HepG2 (cell line): ENCODE results near the gene PIGL. TPM values are rescaled to one million over a fixed set of nuclear protein-coding genes. Genes with fewer than 3 reads are reported as not detected.

ENCODE experiments used
- ARNTL ChIP-seq: sonication (generic); formaldehyde crosslinking; IDR thresholded peaks from 2 replicates; pipeline ENCODE4 v1.4.0; 2020; ENCODE audit warnings: mild to moderate bottlenecking, missing genetic modification reagents
- CREB1 ChIP-seq, 2 experiments: fragments of 450-650 bp in 1 of 2; IDR thresholded peaks; 2 replicates each; pipeline ENCODE4 v1.6.1; 2016 to 2017; ENCODE audit warnings: control low read depth in 1 of 2, mild to moderate bottlenecking in 1 of 2, missing compliant biosample characterization in 1 of 2, missing genetic modification characterization in 1 of 2
- CREM ChIP-seq, 2 experiments: sonication (generic) in 1 of 2; formaldehyde crosslinking in 1 of 2; IDR thresholded peaks; 2 replicates each; pipeline versions ENCODE4 v1.4.0 to v1.6.1; 2016 to 2020; ENCODE audit warnings: antibody characterized with exemption in 1 of 2, mild to moderate bottlenecking in 1 of 2, missing genetic modification reagents in 1 of 2
- ELF3 ChIP-seq: IDR thresholded peaks from 2 replicates; pipeline ENCODE4 v1.6.1; 2016; ENCODE audit warnings: missing genetic modification reagents, missing compliant biosample characterization
- HDAC6 ChIP-seq: fragments of 200-600 bp; sonication (generic); IDR thresholded peaks from 2 replicates; pipeline ENCODE4 v1.7.0; 2017; ENCODE audit warnings: mild to moderate bottlenecking, antibody characterized with exemption, low read length, low read depth
- HNF4G ChIP-seq, 2 experiments: sonication (generic) in 1 of 2; formaldehyde crosslinking in 1 of 2; IDR thresholded peaks; 2 replicates each; pipeline versions ENCODE4 v1.4.0 to v1.6.1; 2011 to 2020; ENCODE audit warnings: borderline replicate concordance in 2 of 2, low read depth in 2 of 2, mild to moderate bottlenecking in 2 of 2, low read length in 1 of 2, missing genetic modification reagents in 1 of 2, moderate library complexity in 1 of 2
- JUN ChIP-seq: sonication (generic); formaldehyde crosslinking; IDR thresholded peaks from 2 replicates; pipeline ENCODE4 v1.4.0; 2020; ENCODE audit warnings: mild to moderate bottlenecking, missing genetic modification reagents
- KLF12 ChIP-seq: sonication (generic); formaldehyde crosslinking; IDR thresholded peaks from 2 replicates; pipeline ENCODE4 v1.4.0; 2020; ENCODE audit warnings: missing genetic modification reagents, borderline replicate concordance
- KLF9 ChIP-seq: IDR thresholded peaks from 2 replicates; pipeline ENCODE4 v1.6.1; 2016; ENCODE audit warnings: low read depth
- NFIB ChIP-seq: sonication (generic); formaldehyde crosslinking; IDR thresholded peaks from 2 replicates; pipeline ENCODE4 v1.9.0; 2021; ENCODE audit warnings: missing genetic modification reagents, mild to moderate bottlenecking, borderline replicate concordance
- NPAS2 ChIP-seq: sonication (generic); formaldehyde crosslinking; IDR thresholded peaks from 2 replicates; pipeline ENCODE4 v1.8.0; 2022; ENCODE audit warnings: mild to moderate bottlenecking, missing genetic modification reagents, borderline replicate concordance
- SAP130 ChIP-seq: IDR thresholded peaks from 2 replicates; pipeline ENCODE4 v1.6.1; 2016; ENCODE audit warnings: low read depth
- SMARCE1 ChIP-seq: fragments of 450-650 bp; IDR thresholded peaks from 2 replicates; pipeline ENCODE4 v1.6.1; 2017; ENCODE audit warnings: borderline replicate concordance
- ZFP36L1 ChIP-seq: sonication (generic); formaldehyde crosslinking; IDR thresholded peaks from 2 replicates; pipeline ENCODE4 v1.8.0; 2022; ENCODE audit warnings: mild to moderate bottlenecking, missing genetic modification reagents, moderate library complexity
- ZMYM2 ChIP-seq: sonication (generic); formaldehyde crosslinking; IDR thresholded peaks from 2 replicates; pipeline ENCODE4 v1.8.0; 2022; ENCODE audit warnings: mild to moderate bottlenecking, missing genetic modification reagents
- ZNF282 ChIP-seq: fragments of 450-650 bp; IDR thresholded peaks from 2 replicates; pipeline ENCODE4 v1.6.1; 2018; ENCODE audit not compliant: partially characterized antibody
- ZNF33B ChIP-seq: sonication (generic); formaldehyde crosslinking; IDR thresholded peaks from 2 replicates; pipeline ENCODE4 v1.5.1; 2020; ENCODE audit warnings: mild to moderate bottlenecking, missing genetic modification reagents
- ZNF670 ChIP-seq: sonication (generic); formaldehyde crosslinking; IDR thresholded peaks from 2 replicates; pipeline ENCODE4 v1.8.0; 2022; ENCODE audit warnings: mild to moderate bottlenecking, missing genetic modification reagents, borderline replicate concordance
- polyA plus RNA-seq, 8 experiments: library from polyadenylated mRNA; depleted of rRNA in 3 of 8; stranded (reverse) in 7 of 8; unstranded in 1 of 8; fragments of >200 nt; fragmentation: Illumina TruSeq in 4 of 8; extraction: Trizol in 4 of 8; gene quantifications; 2 replicates each; pipeline versions ENCODE4 v1.2.1 to v1.2.3, GENCODE V29; 2011 to 2016; ENCODE audit warnings: low read depth in 4 of 8, missing spikeins in 1 of 8, mixed read lengths in 1 of 8; ENCODE audit not compliant: insufficient read depth in 1 of 8
- total RNA-seq, 5 experiments: library from RNA; depleted of rRNA; stranded (reverse); fragments of >200 nt; fragmentation: Illumina TruSeq; extraction: Trizol; gene quantifications; 2 replicates each; pipeline ENCODE4 v1.2.3, GENCODE V29; 2016; ENCODE audit warnings: low read depth in 1 of 5
- TF ChIP-seq, protein P1 (sequence below): sonication (generic); formaldehyde crosslinking; IDR thresholded peaks from 2 replicates; pipeline ENCODE4 v1.9.0; 2021; ENCODE audit warnings: missing genetic modification reagents, borderline replicate concordance
- TF ChIP-seq, protein P2 (sequence below): sonication (generic); formaldehyde crosslinking; IDR thresholded peaks from 2 replicates; pipeline ENCODE4 v1.5.0; 2020; ENCODE audit warnings: mild to moderate bottlenecking, missing genetic modification reagents, moderate library complexity
- TF ChIP-seq, protein P3 (sequence below): sonication (generic); formaldehyde crosslinking; IDR thresholded peaks from 2 replicates; pipeline ENCODE4 v1.8.0; 2022; ENCODE audit warnings: missing genetic modification reagents, low read depth, mild to moderate bottlenecking, borderline replicate concordance
- TF ChIP-seq, protein P4 (sequence below): sonication (generic); formaldehyde crosslinking; IDR thresholded peaks from 2 replicates; pipeline ENCODE4 v1.8.1; 2023; ENCODE audit warnings: mild to moderate bottlenecking, missing genetic modification reagents
- TF ChIP-seq, protein P5 (sequence below): sonication (generic); formaldehyde crosslinking; IDR thresholded peaks from 2 replicates; pipeline ENCODE4 v1.4.0; 2020; ENCODE audit warnings: missing genetic modification reagents, low read depth, mild to moderate bottlenecking, borderline replicate concordance

Gene PIGL
- total and polyA plus RNA-seq, 2 of the 13 experiments (the other 11 are each of a cell fraction or from before 2014, with no cell fraction given) = 28.5 to 63.8 TPM

DNA sequence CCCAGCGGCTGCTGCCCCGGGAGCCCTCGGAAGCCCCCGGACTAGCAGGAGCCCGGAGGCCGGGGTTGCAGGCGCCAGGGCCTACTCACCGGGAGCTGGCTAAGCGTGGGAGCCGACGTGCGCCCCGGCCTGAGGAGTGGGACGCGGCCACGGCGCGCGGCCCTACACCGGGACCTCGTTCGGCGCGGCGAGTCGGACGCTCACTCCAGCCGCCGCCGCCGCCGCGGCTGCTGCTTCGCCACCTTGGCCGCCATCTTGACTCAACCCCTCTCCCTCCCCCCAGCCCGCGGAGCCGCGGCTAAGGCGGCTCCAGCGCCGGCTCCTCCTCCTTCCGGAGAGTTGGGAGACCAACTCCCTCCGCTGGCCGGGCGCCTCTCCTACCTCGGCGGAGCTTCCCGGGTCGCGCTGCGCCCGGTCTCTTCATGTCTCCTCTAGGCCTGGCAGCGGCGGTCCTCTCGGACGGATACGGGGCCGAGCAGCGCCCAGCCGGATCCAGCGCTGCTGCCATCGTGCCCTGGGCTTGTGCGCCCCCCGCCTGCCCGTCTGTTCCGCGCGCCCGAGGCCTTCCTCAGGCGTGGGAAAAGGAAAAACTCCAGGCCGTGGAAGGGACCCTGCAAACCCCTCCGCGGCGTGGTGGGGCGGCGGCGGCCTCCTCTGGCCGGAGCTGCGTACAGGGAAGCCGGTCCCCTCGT lies 1.6 kb upstream of the PIGL start, which contains the start of gene NCOR1 (continued):
- TF ChIP-seq HDAC6 = no peak
- TF ChIP-seq ZNF33B (CRISPR knock-in tag) = no peak
- TF ChIP-seq, protein P1, sequence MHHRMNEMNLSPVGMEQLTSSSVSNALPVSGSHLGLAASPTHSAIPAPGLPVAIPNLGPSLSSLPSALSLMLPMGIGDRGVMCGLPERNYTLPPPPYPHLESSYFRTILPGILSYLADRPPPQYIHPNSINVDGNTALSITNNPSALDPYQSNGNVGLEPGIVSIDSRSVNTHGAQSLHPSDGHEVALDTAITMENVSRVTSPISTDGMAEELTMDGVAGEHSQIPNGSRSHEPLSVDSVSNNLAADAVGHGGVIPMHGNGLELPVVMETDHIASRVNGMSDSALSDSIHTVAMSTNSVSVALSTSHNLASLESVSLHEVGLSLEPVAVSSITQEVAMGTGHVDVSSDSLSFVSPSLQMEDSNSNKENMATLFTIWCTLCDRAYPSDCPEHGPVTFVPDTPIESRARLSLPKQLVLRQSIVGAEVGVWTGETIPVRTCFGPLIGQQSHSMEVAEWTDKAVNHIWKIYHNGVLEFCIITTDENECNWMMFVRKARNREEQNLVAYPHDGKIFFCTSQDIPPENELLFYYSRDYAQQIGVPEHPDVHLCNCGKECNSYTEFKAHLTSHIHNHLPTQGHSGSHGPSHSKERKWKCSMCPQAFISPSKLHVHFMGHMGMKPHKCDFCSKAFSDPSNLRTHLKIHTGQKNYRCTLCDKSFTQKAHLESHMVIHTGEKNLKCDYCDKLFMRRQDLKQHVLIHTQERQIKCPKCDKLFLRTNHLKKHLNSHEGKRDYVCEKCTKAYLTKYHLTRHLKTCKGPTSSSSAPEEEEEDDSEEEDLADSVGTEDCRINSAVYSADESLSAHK = no peak
- no peak for TF ChIP-seq NPAS2 (CRISPR knock-in tag)
- TF ChIP-seq, protein P2, sequence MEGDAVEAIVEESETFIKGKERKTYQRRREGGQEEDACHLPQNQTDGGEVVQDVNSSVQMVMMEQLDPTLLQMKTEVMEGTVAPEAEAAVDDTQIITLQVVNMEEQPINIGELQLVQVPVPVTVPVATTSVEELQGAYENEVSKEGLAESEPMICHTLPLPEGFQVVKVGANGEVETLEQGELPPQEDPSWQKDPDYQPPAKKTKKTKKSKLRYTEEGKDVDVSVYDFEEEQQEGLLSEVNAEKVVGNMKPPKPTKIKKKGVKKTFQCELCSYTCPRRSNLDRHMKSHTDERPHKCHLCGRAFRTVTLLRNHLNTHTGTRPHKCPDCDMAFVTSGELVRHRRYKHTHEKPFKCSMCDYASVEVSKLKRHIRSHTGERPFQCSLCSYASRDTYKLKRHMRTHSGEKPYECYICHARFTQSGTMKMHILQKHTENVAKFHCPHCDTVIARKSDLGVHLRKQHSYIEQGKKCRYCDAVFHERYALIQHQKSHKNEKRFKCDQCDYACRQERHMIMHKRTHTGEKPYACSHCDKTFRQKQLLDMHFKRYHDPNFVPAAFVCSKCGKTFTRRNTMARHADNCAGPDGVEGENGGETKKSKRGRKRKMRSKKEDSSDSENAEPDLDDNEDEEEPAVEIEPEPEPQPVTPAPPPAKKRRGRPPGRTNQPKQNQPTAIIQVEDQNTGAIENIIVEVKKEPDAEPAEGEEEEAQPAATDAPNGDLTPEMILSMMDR = peak; percentile 63
- TF ChIP-seq JUN (CRISPR knock-in tag) = no peak; the same call in 1 of the 2 replicates
- peak; percentile 42; the same call in 1 of the 2 replicates for TF ChIP-seq ZNF670 (CRISPR knock-in tag)
- TF ChIP-seq, protein P3, sequence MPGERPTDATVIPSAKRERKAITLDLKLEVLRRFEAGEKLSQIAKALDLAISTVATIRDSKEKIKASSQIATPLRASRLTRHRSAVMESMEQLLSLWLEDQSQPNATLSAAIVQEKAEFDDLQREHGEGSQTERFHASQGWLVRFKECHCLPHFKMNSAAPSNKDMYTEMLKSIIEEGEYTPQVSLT (CRISPR knock-in tag) = no peak
- TF ChIP-seq CREB1 (IDR thresholded peaks at IDR 0.05) = no peak
- TF ChIP-seq CREB1 (CRISPR knock-in tag; IDR thresholded peaks at IDR 0.05) = no peak
- no peak; the same call in 1 of the 2 replicates for TF ChIP-seq ZMYM2
- no peak for TF ChIP-seq CREM (IDR thresholded peaks at IDR 0.05)
- TF ChIP-seq CREM (CRISPR knock-in tag; IDR thresholded peaks at IDR 0.05) = no peak
- TF ChIP-seq, protein P4, sequence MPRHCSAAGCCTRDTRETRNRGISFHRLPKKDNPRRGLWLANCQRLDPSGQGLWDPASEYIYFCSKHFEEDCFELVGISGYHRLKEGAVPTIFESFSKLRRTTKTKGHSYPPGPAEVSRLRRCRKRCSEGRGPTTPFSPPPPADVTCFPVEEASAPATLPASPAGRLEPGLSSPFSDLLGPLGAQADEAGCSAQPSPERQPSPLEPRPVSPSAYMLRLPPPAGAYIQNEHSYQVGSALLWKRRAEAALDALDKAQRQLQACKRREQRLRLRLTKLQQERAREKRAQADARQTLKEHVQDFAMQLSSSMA (CRISPR knock-in tag) = peak; percentile 25; the same call in 1 of the 2 replicates
- TF ChIP-seq ZFP36L1 (CRISPR knock-in tag) = peak; percentile 79
- TF ChIP-seq ARNTL (CRISPR knock-in tag) = peak; percentile 11; the same call in 1 of the 2 replicates
- TF ChIP-seq HNF4G (IDR thresholded peaks at IDR 0.05; ENCODE audit: borderline replicate concordance, low read depth, low read length) = no peak
- TF ChIP-seq HNF4G (CRISPR knock-in tag; IDR thresholded peaks at IDR 0.05; ENCODE audit: borderline replicate concordance, low read depth) = no peak
- no peak for TF ChIP-seq SMARCE1
- TF ChIP-seq, protein P5, sequence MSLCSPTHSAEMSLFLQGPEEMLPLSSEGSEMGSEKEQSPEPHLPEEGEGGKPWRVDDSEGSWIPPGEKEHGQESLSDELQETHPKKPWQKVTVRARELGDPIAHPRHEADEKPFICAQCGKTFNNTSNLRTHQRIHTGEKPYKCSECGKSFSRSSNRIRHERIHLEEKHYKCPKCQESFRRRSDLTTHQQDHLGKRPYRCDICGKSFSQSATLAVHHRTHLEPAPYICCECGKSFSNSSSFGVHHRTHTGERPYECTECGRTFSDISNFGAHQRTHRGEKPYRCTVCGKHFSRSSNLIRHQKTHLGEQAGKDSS (CRISPR knock-in tag) = peak; percentile 67; the same call in 1 of the 2 replicates
- no peak for TF ChIP-seq ZNF282
- TF ChIP-seq NFIB (CRISPR knock-in tag) = no peak
- peak; percentile 79 for TF ChIP-seq SAP130 (CRISPR knock-in tag)
- TF ChIP-seq ELF3 (CRISPR knock-in tag) = peak; percentile 53; the same call in 1 of the 2 replicates
- TF ChIP-seq KLF9 (CRISPR knock-in tag) = no peak
- no peak; the same call in 1 of the 2 replicates for TF ChIP-seq KLF12 (CRISPR knock-in tag)
